HCT116 (cell line): ENCODE measurements around the gene SNX22. TPM values are rescaled to one million over a fixed set of nuclear protein-coding genes. Genes with fewer than 3 reads are reported as not detected.

Experiments used
- ATAC-seq: fragments of 200-7000 bp; cut with Tn5 transposase; 2 replicates; pipeline ENCODE4 v1.9.1; 2020; ENCODE audit warnings: mild to moderate bottlenecking, moderate library complexity
- BruUV-seq: library from RNA; stranded (reverse); fragments of 400-500 nt; replicated peaks from 2 replicates; lab custom pipeline; 2021; lab: Mats Ljungman, UMichigan
- CTCF ChIA-PET: fragments of 300-600 bp; sonication (Branson Sonifier 250); formaldehyde crosslinking; loops from one replicate; lab custom pipeline; 2021; ENCODE audit warnings: antibody characterized with exemption; lab: Charles Lee
- POLR2A ChIA-PET: fragments of 300-600, 350-600 bp; sonication (Branson Sonifier 250); formaldehyde crosslinking; loops from one replicate; lab custom pipeline; 2021; ENCODE audit warnings: antibody characterized with exemption; lab: Charles Lee
- RAD21 ChIA-PET, 2 experiments: fragments of 300-600 bp; sonication (Branson Sonifier 250); formaldehyde crosslinking; loops; one replicate each; lab custom pipeline; 2023; ENCODE audit warnings: low total read pairs in 2 of 2; ENCODE audit not compliant: uncharacterized antibody in 2 of 2, unreplicated experiment in 2 of 2, low non-redundant PET in 1 of 2; lab: Charles Lee
- DNase-seq: peaks from one replicate; pipeline ENCODE4 v3.0.0-alpha.2; 2010; ENCODE audit warnings: low read depth, low spot score
- H2AFZ ChIP-seq: fragments of 200-600 bp; shearing (Covaris generic), sonication (generic); 2 replicates; pipeline ENCODE4 v1.6.1; 2017; ENCODE audit warnings: low read depth, mixed run types, mixed read lengths, antibody characterized with exemption, low read length; ENCODE audit not compliant: poor library complexity, severe bottlenecking
- H3K27ac ChIP-seq: 2 replicates; pipeline ENCODE4 v1.5.1; 2012; ENCODE audit warnings: low read depth, low read length
- H3K27me3 ChIP-seq: fragments of 200-600 bp; sonication (generic); 2 replicates; pipeline ENCODE4 v1.6.1; 2016; ENCODE audit warnings: mixed run types, low read length, mixed read lengths; ENCODE audit not compliant: insufficient read depth
- H3K36me3 ChIP-seq, 2 experiments: fragments of 200-500 bp in 1 of 2; fragments of 200-600 bp in 1 of 2; sonication (Bioruptor generic) in 1 of 2; sonication (generic) in 1 of 2; 2 replicates each; pipeline versions ENCODE4 v1.5.1 to v1.6.1; 2014 to 2016; ENCODE audit warnings: low read length in 2 of 2, inconsistent platforms in 1 of 2, mixed read lengths in 1 of 2, mixed run types in 1 of 2; ENCODE audit not compliant: insufficient read depth in 2 of 2, control insufficient read depth in 1 of 2
- H3K4me1 ChIP-seq, 2 experiments: fragments of 200-600 bp in 1 of 2; sonication (generic) in 1 of 2; 2 replicates each; pipeline versions ENCODE4 v1.5.1 to v1.6.1; 2012 to 2017; ENCODE audit warnings: low read length in 2 of 2, inconsistent platforms in 1 of 2, mild to moderate bottlenecking in 1 of 2, mixed read lengths in 1 of 2, mixed run types in 1 of 2, moderate library complexity in 1 of 2; ENCODE audit not compliant: insufficient read depth in 2 of 2, control insufficient read depth in 1 of 2
- H3K4me2 ChIP-seq: fragments of 200-600 bp; sonication (generic); 2 replicates; pipeline ENCODE4 v1.6.1; 2017; ENCODE audit warnings: mixed run types, low read length, mixed read lengths
- H3K4me3 ChIP-seq, 2 experiments: fragments of 200-600 bp in 1 of 2; sonication (generic) in 1 of 2; replicated peaks in 1 of 2; 2 replicates each; pipeline ENCODE4 v1.5.1; 2011 to 2016; ENCODE audit warnings: low read length in 2 of 2, control low read depth in 1 of 2, low read depth in 1 of 2, mild to moderate bottlenecking in 1 of 2, mixed read lengths in 1 of 2, mixed run types in 1 of 2
- H3K79me2 ChIP-seq: fragments of 200-600 bp; sonication (generic); 2 replicates; pipeline ENCODE4 v1.6.1; 2017; ENCODE audit warnings: mild to moderate bottlenecking, mixed run types, low read length, moderate library complexity, mixed read lengths; ENCODE audit not compliant: insufficient read depth
- H3K9ac ChIP-seq: fragments of 200-600 bp; sonication (generic); 2 replicates; pipeline ENCODE4 v1.6.1; 2016; ENCODE audit warnings: low read length, mixed read lengths
- H3K9me2 ChIP-seq: fragments of 200-600 bp; sonication (generic), shearing (Covaris generic); 2 replicates; pipeline ENCODE4 v1.6.1; 2017; ENCODE audit warnings: mixed run types, mild to moderate bottlenecking, moderate library complexity; ENCODE audit not compliant: insufficient read depth
- H3K9me3 ChIP-seq, 2 experiments: fragments of 200-500 bp in 1 of 2; fragments of 200-600 bp in 1 of 2; sonication (Bioruptor generic) in 1 of 2; sonication (generic) in 1 of 2; 2 replicates each; pipeline ENCODE4 v1.6.1; 2014 to 2017; ENCODE audit warnings: low read length in 2 of 2, mixed read lengths in 2 of 2, inconsistent platforms in 1 of 2, low read depth in 1 of 2, mild to moderate bottlenecking in 1 of 2, mixed run types in 1 of 2, moderate library complexity in 1 of 2; ENCODE audit not compliant: control insufficient read depth in 1 of 2, insufficient read depth in 1 of 2
- H4K20me1 ChIP-seq: fragments of 200-600 bp; sonication (generic), shearing (Covaris generic); 2 replicates; pipeline ENCODE4 v1.6.1; 2017; ENCODE audit warnings: mixed run types, mild to moderate bottlenecking, moderate library complexity; ENCODE audit not compliant: insufficient read depth
- CBX3 ChIP-seq: IDR thresholded peaks from 2 replicates; pipeline ENCODE4 v1.6.1; 2012; ENCODE audit warnings: low read depth
- CEBPB ChIP-seq: IDR thresholded peaks from 2 replicates; pipeline ENCODE4 v1.6.1; 2012; ENCODE audit warnings: low read depth
- EGR1 ChIP-seq: IDR thresholded peaks from 2 replicates; pipeline ENCODE4 v1.6.1; 2012; ENCODE audit warnings: low read depth
- ELF1 ChIP-seq: IDR thresholded peaks from 2 replicates; pipeline ENCODE4 v1.6.1; 2012; ENCODE audit warnings: low read depth, borderline replicate concordance
- EZH2phosphoT487 ChIP-seq: fragments of 200-600 bp; IDR thresholded peaks from 2 replicates; pipeline ENCODE4 v1.6.1; 2018; ENCODE audit warnings: antibody characterized with exemption, borderline replicate concordance
- JUND ChIP-seq: IDR thresholded peaks from 2 replicates; pipeline ENCODE4 v1.6.1; 2012
- POLR2A ChIP-seq: IDR thresholded peaks from 2 replicates; pipeline ENCODE4 v1.7.0; 2011; ENCODE audit warnings: borderline replicate concordance; ENCODE audit not compliant: insufficient read depth, insufficient read length; ENCODE audit errors: extremely low read depth
- POLR2AphosphoS5 ChIP-seq: IDR thresholded peaks from 2 replicates; pipeline ENCODE4 v1.6.1; 2011; ENCODE audit warnings: mild to moderate bottlenecking, low read depth, low read length, moderate library complexity
- SP1 ChIP-seq: IDR thresholded peaks from 2 replicates; pipeline ENCODE4 v1.6.1; 2012; ENCODE audit warnings: low read depth
- SRF ChIP-seq: IDR thresholded peaks from 2 replicates; pipeline ENCODE4 v1.6.1; 2012; ENCODE audit warnings: low read depth
- YY1 ChIP-seq: IDR thresholded peaks from 2 replicates; pipeline ENCODE4 v1.6.1; 2011; ENCODE audit warnings: low read length, low read depth, moderate library complexity, mild to moderate bottlenecking; ENCODE audit not compliant: insufficient replicate concordance; ENCODE audit errors: extremely low read depth
- ZFX ChIP-seq: fragments of 450-650 bp; IDR thresholded peaks from 2 replicates; pipeline ENCODE4 v1.6.1; 2017
- ZNF274 ChIP-seq: fragments of 200-500 bp; sonication (Bioruptor generic); IDR thresholded peaks from 2 replicates; pipeline ENCODE4 v1.6.1; 2014; ENCODE audit warnings: mild to moderate bottlenecking, low read depth, low read length, inconsistent platforms
- intact Hi-C: fragments of 100-400 bp; cut with micrococcal nuclease; formaldehyde crosslinking; loops from 2 replicates; pipeline ENCODE4 v1.10.0; 2022
- total RNA-seq: library from RNA; stranded (reverse); gene quantifications from one replicate; pipeline ENCODE4 v1.2.1, GENCODE V29; 2021; ENCODE audit not compliant: unreplicated experiment
- TF ChIP-seq, protein P1 (sequence below): IDR thresholded peaks from 2 replicates; pipeline ENCODE4 v1.6.1; 2012
- TF ChIP-seq, protein P2 (sequence below), 3 experiments: fragments of 200-600 bp in 1 of 3; sonication (generic) in 1 of 3; IDR thresholded peaks in 2 of 3; conservative IDR thresholded peaks in 1 of 3; 2 replicates each; pipeline ENCODE4 v1.5.1; 2012 to 2017; ENCODE audit warnings: low read depth in 2 of 3, low read length in 2 of 3, antibody characterized with exemption in 1 of 3, borderline replicate concordance in 1 of 3, control low read depth in 1 of 3, mild to moderate bottlenecking in 1 of 3, mixed read lengths in 1 of 3, mixed run types in 1 of 3, moderate library complexity in 1 of 3; ENCODE audit not compliant: insufficient read depth in 1 of 3
- TF ChIP-seq, protein P3 (sequence below): IDR thresholded peaks from 2 replicates; pipeline ENCODE4 v1.6.1; 2012

The SNX22 gene
- total RNA-seq, 1 experiment from 2014 or later, result 6.3 TPM

DNA sequence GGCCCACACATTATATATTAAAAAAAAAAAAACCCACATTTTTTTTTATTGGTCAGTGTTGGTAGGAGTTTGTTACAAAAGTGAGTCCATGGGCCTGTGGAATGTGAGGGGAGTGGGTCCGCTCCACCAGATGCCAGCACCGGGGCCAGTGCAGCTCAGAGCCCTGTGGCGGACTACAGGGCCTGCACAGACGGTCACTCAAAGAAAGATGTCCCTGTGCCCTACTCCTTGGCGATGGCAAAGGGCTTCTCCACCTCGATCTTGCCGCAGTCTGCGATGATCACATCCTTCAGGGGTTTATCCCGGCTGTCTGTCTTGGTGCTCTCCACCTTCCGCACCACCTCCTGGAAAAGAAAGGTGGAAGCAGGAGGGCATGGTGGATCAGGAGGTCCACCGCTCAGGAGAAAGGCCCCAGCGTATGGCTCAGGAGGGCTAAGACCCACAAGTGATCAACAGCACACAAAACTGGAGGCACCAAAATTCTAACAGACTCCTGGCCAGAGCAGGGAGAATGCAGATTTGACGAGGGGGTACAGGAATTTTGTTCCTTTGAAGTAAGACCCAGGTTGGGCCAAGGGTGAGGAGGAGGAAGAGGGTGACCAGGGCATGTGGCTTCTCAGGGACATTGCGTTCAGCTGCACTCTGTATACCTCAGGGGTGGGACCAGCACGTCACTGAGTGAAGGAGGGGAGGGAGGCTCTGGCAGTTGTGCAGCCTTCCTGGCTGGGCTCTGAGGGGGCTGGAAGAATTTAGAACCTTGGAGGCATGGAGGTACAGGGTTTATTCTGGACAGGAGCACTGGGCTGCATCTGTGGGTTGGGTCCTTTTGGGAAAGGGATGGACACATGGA, 4.5 kb downstream of the SNX22 start:
- Histone ChIP-seq H3K9ac (no peak overlapping the region), H3K36me3 (peaks cover 46% of the 10 kb centered on the region in 2 experiments), H3K4me3 (no peak overlapping the region), H3K9me3 (no peaks in the 10 kb centered on the region), H3K4me2 (no peak overlapping the region), H4K20me1 (no peaks in the 10 kb centered on the region; the same call in 1 of the 2 replicates), H3K9me2 (no peaks in the 10 kb centered on the region), H3K27me3 (no peaks in the 10 kb centered on the region), H3K4me1 (peaks cover 6 to 26% of the 10 kb centered on the region in 2 experiments), H2AFZ (no peak overlapping the region), H3K27ac (no peak overlapping the region; the same call in 1 of the 2 replicates), H3K79me2 (peaks cover 29% of the 10 kb centered on the region)
- DNase-seq (no peak), ATAC-seq (no peak)
- intact Hi-C loops, result no loop called here
- POLR2A ChIA-PET, result no interaction called here
- TSS peak; percentile 25 for BruUV-seq
- no peak for TF ChIP-seq POLR2A
- TF ChIP-seq, protein P1, sequence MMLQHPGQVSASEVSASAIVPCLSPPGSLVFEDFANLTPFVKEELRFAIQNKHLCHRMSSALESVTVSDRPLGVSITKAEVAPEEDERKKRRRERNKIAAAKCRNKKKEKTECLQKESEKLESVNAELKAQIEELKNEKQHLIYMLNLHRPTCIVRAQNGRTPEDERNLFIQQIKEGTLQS, result no peak
- no peak for TF ChIP-seq SP1
- TF ChIP-seq JUND, result no peak
- no peak for TF ChIP-seq SRF
- TF ChIP-seq POLR2AphosphoS5, result 0 out of 2 replicates have a peak, but pooled peaks have one; percentile 11
- no peak for TF ChIP-seq ZFX
- TF ChIP-seq ELF1, result no peak
- RAD21 ChIA-PET, result no interaction called here
- CTCF ChIA-PET, result no interaction called here

DNA sequence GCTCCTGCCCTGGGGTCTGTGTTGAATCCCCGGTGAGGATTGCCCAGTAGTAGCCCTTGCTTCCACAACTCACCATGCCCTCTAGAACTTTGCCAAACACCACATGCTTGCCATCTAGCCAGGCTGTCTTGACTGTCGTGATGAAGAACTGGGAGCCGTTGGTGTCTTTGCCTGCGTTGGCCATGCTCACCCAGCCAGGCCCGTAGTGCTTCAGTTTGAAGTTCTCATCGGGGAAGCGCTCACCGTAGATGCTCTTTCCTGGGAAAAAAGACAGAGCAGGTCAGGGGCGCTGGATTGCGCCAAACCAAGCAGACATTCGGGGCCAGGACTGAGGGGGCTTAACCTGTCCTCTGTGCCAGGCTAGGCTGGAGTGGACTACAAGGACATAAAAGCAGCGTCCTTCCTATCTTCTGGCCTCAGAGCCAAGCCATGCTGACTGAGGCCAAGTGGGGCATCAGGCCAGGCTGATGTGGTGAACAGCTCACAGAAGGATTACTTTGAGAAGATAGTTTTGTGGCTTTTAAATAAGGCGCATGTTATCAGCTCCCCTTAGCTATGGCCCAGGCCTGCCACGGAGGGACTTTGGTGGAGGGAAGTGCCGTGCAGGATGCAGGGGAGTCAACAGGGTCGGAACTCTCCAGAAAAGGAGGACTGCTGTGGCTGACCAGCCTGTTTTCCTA, 5.3 kb downstream of the SNX22 start:
- Histone ChIP-seq H3K4me3 (no peak overlapping the region), H3K4me1 (peaks cover 6 to 26% of the 10 kb centered on the region in 2 experiments), H3K27me3 (no peaks in the 10 kb centered on the region), H4K20me1 (no peaks in the 10 kb centered on the region; the same call in 1 of the 2 replicates), H3K27ac (no peak overlapping the region; the same call in 1 of the 2 replicates), H3K9me2 (no peaks in the 10 kb centered on the region), H3K9ac (no peak overlapping the region), H3K79me2 (peaks cover 36% of the 10 kb centered on the region), H2AFZ (no peak overlapping the region), H3K36me3 (peaks cover 46 to 47% of the 10 kb centered on the region in 2 experiments), H3K9me3 (no peaks in the 10 kb centered on the region), H3K4me2 (no peak overlapping the region)
- BruUV-seq, result no TSS peak
- ChIA-PET CTCF (no interaction called here), POLR2A (no interaction called here), RAD21 (no interaction called here)
- intact Hi-C loops, result no loop called here
- DNase-seq, result no peak
- ATAC-seq, result no peak
- TF ChIP-seq CEBPB (no peak), SRF (no peak), POLR2A (no peak), CBX3 (no peak), SP1 (no peak), ZFX (no peak), YY1 (no peak), POLR2AphosphoS5 (no peak), EZH2phosphoT487 (no peak), ZNF274 (no peak), JUND (no peak), EGR1 (no peak)
- TF ChIP-seq, protein P2, sequence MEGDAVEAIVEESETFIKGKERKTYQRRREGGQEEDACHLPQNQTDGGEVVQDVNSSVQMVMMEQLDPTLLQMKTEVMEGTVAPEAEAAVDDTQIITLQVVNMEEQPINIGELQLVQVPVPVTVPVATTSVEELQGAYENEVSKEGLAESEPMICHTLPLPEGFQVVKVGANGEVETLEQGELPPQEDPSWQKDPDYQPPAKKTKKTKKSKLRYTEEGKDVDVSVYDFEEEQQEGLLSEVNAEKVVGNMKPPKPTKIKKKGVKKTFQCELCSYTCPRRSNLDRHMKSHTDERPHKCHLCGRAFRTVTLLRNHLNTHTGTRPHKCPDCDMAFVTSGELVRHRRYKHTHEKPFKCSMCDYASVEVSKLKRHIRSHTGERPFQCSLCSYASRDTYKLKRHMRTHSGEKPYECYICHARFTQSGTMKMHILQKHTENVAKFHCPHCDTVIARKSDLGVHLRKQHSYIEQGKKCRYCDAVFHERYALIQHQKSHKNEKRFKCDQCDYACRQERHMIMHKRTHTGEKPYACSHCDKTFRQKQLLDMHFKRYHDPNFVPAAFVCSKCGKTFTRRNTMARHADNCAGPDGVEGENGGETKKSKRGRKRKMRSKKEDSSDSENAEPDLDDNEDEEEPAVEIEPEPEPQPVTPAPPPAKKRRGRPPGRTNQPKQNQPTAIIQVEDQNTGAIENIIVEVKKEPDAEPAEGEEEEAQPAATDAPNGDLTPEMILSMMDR (IDR thresholded peaks at IDR 0.05 in 2 of 3, conservative IDR thresholded peaks at IDR 0.05 in 1 of 3; ENCODE audit: borderline replicate concordance in 1 of 3, insufficient read depth in 1 of 3, low read depth in 2 of 3, low read length in 2 of 3), result no peak
- TF ChIP-seq, protein P1, result no peak
- TF ChIP-seq, protein P3, sequence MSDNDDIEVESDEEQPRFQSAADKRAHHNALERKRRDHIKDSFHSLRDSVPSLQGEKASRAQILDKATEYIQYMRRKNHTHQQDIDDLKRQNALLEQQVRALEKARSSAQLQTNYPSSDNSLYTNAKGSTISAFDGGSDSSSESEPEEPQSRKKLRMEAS, result no peak
